Endothelial cell of umbilical vein (primary cell): ENCODE results near the gene CLDN9. TPM values are rescaled to one million over a fixed set of nuclear protein-coding genes. Genes with fewer than 3 reads are reported as not detected.

Experiments used
- BruUV-seq: library from RNA; stranded (reverse); fragments of 400-500 nt; replicated peaks from 2 replicates; lab custom pipeline; 2021; lab: Mats Ljungman, UMichigan
- CTCF ChIA-PET: fragments of 300-600, 350-600 bp; sonication (Branson Sonifier 250); formaldehyde crosslinking; loops from one replicate; lab custom pipeline; 2021; ENCODE audit warnings: antibody characterized with exemption, inconsistent platforms; lab: Charles Lee
- POLR2A ChIA-PET: fragments of 300-600, 350-600 bp; sonication (Branson Sonifier 250); formaldehyde crosslinking; loops from one replicate; lab custom pipeline; 2021; ENCODE audit warnings: antibody characterized with exemption, inconsistent platforms; lab: Charles Lee
- DNase-seq: peaks from one replicate; pipeline ENCODE4 v3.0.0-alpha.2; 2011; ENCODE audit warnings: low read depth, low spot score
- FAIRE-seq: peaks from 2 replicates; lab custom pipeline; 2011; peaks lifted over from hg19 to GRCh38; lab: Jason Lieb, UNC
- H2AFZ ChIP-seq: 2 replicates; pipeline ENCODE4 v1.6.0; 2012; ENCODE audit warnings: low read depth, low read length, control low read depth, inconsistent platforms
- H3K27ac ChIP-seq: 2 replicates; pipeline ENCODE4 v1.5.1; 2011; ENCODE audit warnings: low read depth, mild to moderate bottlenecking, control low read depth, low read length, moderate library complexity; ENCODE audit not compliant: insufficient read depth
- H3K27me3 ChIP-seq, 2 experiments: 2 replicates each; pipeline versions ENCODE4 v1.6.0 to v1.6.1; 2011; ENCODE audit warnings: low read length in 2 of 2, mixed read lengths in 1 of 2; ENCODE audit not compliant: control insufficient read depth in 2 of 2, insufficient read depth in 2 of 2
- H3K36me3 ChIP-seq, 2 experiments: 2 replicates in 1 of 2; 3 replicates in 1 of 2; pipeline ENCODE4 v1.5.1; 2011; ENCODE audit warnings: low read length in 2 of 2, mild to moderate bottlenecking in 1 of 2, moderate library complexity in 1 of 2; ENCODE audit not compliant: control insufficient read depth in 2 of 2, insufficient read depth in 2 of 2; ENCODE audit errors: extremely low read depth in 1 of 2
- H3K4me1 ChIP-seq: 3 replicates; pipeline ENCODE4 v1.5.1; 2011; ENCODE audit warnings: mild to moderate bottlenecking, low read length; ENCODE audit not compliant: control insufficient read depth, insufficient read depth; ENCODE audit errors: extremely low read depth
- H3K4me2 ChIP-seq: 2 replicates; pipeline ENCODE4 v1.6.1; 2011; ENCODE audit warnings: low read length, control low read depth, mixed read lengths; ENCODE audit not compliant: insufficient read depth
- H3K4me3 ChIP-seq, 3 experiments: fragments of 200-600 bp in 1 of 3; sonication (generic), shearing (Covaris generic) in 1 of 3; replicated peaks in 1 of 3; 2 replicates each; pipeline ENCODE4 v1.5.1; 2011 to 2016; ENCODE audit warnings: control low read depth in 3 of 3, low read length in 3 of 3, mild to moderate bottlenecking in 2 of 3, inconsistent platforms in 1 of 3, low read depth in 1 of 3, moderate library complexity in 1 of 3; ENCODE audit not compliant: insufficient read depth in 1 of 3
- H3K79me2 ChIP-seq: 2 replicates; pipeline ENCODE4 v1.6.0; 2012; ENCODE audit warnings: low read length, inconsistent platforms; ENCODE audit not compliant: control insufficient read depth, insufficient read depth
- H3K9ac ChIP-seq: replicated peaks from 2 replicates; pipeline ENCODE3; 2011; ENCODE audit warnings: low read length, control low read depth; ENCODE audit not compliant: insufficient read depth; ENCODE audit errors: extremely low read depth
- H3K9me1 ChIP-seq: replicated peaks from 3 replicates; pipeline ENCODE4 v1.6.0; 2011; ENCODE audit warnings: mild to moderate bottlenecking, low read length; ENCODE audit not compliant: control insufficient read depth, insufficient read depth; ENCODE audit errors: extremely low read depth
- H3K9me3 ChIP-seq: replicated peaks from 2 replicates; pipeline ENCODE4 v1.5.1; 2012; ENCODE audit warnings: low read length, inconsistent platforms; ENCODE audit not compliant: control insufficient read depth, insufficient read depth
- H4K20me1 ChIP-seq: replicated peaks from 2 replicates; pipeline ENCODE3; 2011; ENCODE audit warnings: mild to moderate bottlenecking, low read length; ENCODE audit not compliant: control insufficient read depth, insufficient read depth; ENCODE audit errors: extremely low read depth
- EZH2 ChIP-seq: IDR thresholded peaks from 2 replicates; pipeline ENCODE4 v1.6.1; 2012; ENCODE audit warnings: borderline replicate concordance, low read depth, mild to moderate bottlenecking, moderate library complexity, low read length, inconsistent platforms; ENCODE audit not compliant: severe bottlenecking
- FOS ChIP-seq: IDR thresholded peaks from 2 replicates; pipeline ENCODE4 v1.6.1; 2011; ENCODE audit warnings: mild to moderate bottlenecking, low read length, moderate library complexity, borderline replicate concordance; ENCODE audit not compliant: insufficient read depth
- GATA2 ChIP-seq: IDR thresholded peaks from 2 replicates; pipeline ENCODE4 v1.7.0; 2011; ENCODE audit warnings: low read depth, mild to moderate bottlenecking, moderate library complexity, mixed read lengths, low read length; ENCODE audit not compliant: insufficient read length, insufficient read depth
- JUN ChIP-seq: IDR thresholded peaks from 2 replicates; pipeline ENCODE4 v1.6.1; 2011; ENCODE audit warnings: borderline replicate concordance, low read depth; ENCODE audit not compliant: insufficient read length, insufficient read depth
- MYC ChIP-seq: IDR thresholded peaks from one replicate; pipeline ENCODE4 v1.6.1; 2011; ENCODE audit warnings: mild to moderate bottlenecking, low read depth, low read length
- POLR2A ChIP-seq: IDR thresholded peaks from 2 replicates; pipeline ENCODE4 v1.6.1; 2012; ENCODE audit warnings: low read depth, mild to moderate bottlenecking, control low read depth, low read length
- POLR2AphosphoS5 ChIP-seq: IDR thresholded peaks from 2 replicates; pipeline ENCODE4 v1.6.1; 2012; ENCODE audit warnings: low read depth, mild to moderate bottlenecking, control low read depth, low read length, moderate library complexity; ENCODE audit not compliant: insufficient read depth
- dilution Hi-C: fragments of 300-500 bp; cut with MboI; formaldehyde crosslinking; loops from one replicate; pipeline ENCODE4 v1.15.0; 2019; ENCODE audit warnings: low sequenced_read_pairs; ENCODE audit not compliant: extremely low pct_ligation_motif_present
- intact Hi-C: fragments of 100-400 bp; cut with micrococcal nuclease; formaldehyde crosslinking; loops from one replicate; pipeline ENCODE4 v1.10.0; 2022
- polyA plus RNA-seq, 4 experiments: library from polyadenylated mRNA; depleted of rRNA in 3 of 4; stranded (reverse) in 3 of 4; unstranded in 1 of 4; fragments of >200 nt; gene quantifications; 2 replicates each; pipeline versions ENCODE4 v1.2.1 to v1.2.3, GENCODE V29; 2011 to 2012; ENCODE audit warnings: missing spikeins in 1 of 4
- total RNA-seq: library from RNA; stranded (reverse); gene quantifications from 2 replicates; pipeline ENCODE4 v1.2.3, GENCODE V29; 2021
- TF ChIP-seq, protein P1 (sequence below): IDR thresholded peaks from 2 replicates; pipeline ENCODE4 v1.6.1; 2011; ENCODE audit not compliant: insufficient read depth, insufficient read length
- TF ChIP-seq, protein P2 (sequence below), 2 donors: IDR thresholded peaks; 1 replicate in 1 of 2; 2 replicates in 1 of 2; pipeline ENCODE4 v1.5.1; 2011; ENCODE audit warnings: low read length in 2 of 2, mild to moderate bottlenecking in 2 of 2, moderate library complexity in 2 of 2, control low read depth in 1 of 2, inconsistent platforms in 1 of 2, low read depth in 1 of 2; ENCODE audit not compliant: insufficient read depth in 1 of 2; ENCODE audit errors: extremely low read depth in 1 of 2

CLDN9 gene
- total and polyA plus RNA-seq, 2 donors (not counting 3 experiments of a cell fraction or from before 2014, with no cell fraction given), result 0.06 TPM; not detected in 1

DNA sequence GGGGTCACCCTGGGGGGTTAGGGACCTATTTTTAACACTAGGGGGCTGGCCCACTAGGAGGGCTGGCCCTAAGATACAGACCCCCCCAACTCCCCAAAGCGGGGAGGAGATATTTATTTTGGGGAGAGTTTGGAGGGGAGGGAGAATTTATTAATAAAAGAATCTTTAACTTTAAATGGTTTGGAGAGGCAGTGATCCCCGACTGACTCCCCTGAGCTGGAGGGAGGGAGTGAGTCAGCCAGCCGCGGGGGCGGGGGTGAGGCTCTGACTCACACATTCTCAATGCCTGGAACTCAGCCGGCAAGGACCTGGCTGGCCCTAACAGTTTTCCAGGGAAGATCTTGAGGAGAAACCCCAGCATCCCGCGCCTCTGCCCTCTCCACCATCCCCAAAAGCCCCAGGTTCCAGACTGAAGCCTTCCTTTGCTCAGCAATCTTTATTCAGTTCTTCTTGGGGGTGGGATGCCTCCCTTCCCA lies 9.5 kb downstream of the CLDN9 start:
- peaks cover 2% of the 10 kb centered on the region for H3K79me2 ChIP-seq
- peaks cover 0 to 9% of the 10 kb centered on the region in 2 experiments for H3K36me3 ChIP-seq
- dilution Hi-C loops, result no loop called here
- FAIRE-seq (peak; percentile 95), DNase-seq (peak; percentile 93)
- BruUV-seq, result no TSS peak
- H4K20me1 ChIP-seq, result no peaks in the 10 kb centered on the region
- H3K9me3 ChIP-seq, result no peaks in the 10 kb centered on the region
- intact Hi-C loops, result no loop called here
- H3K27ac ChIP-seq, result peak overlapping the region; percentile 98
- H3K4me2 ChIP-seq, result peak overlapping the region; percentile 83
- TF ChIP-seq GATA2 (no peak), MYC (no peak), FOS (peak; percentile 99), JUN (peak; percentile 90), POLR2AphosphoS5 (peak; percentile 82)
- ChIA-PET POLR2A (interaction anchor here (1.4 kb wide), 1 partner anchor 112 kb away, joined by 3 read pairs; the partner anchor contains the start of gene ZNF213), CTCF (interaction anchor here (1.4 to 6.1 kb wide), 4 partner anchors 8 to 107 kb away, joined by 6 to 52 read pairs (median 9); no protein-coding TSS in a partner anchor)
- H3K9me1 ChIP-seq, result no peaks in the 10 kb centered on the region
- H3K27me3 ChIP-seq, result no peaks in the 10 kb centered on the region
- peak overlapping the region; percentile 45 to 61 (median 53) for H3K4me3 ChIP-seq
- H2AFZ ChIP-seq, result no peak overlapping the region
- H3K4me1 ChIP-seq, result peaks cover 18% of the 10 kb centered on the region
- peak overlapping the region; percentile 90 for H3K9ac ChIP-seq

DNA sequence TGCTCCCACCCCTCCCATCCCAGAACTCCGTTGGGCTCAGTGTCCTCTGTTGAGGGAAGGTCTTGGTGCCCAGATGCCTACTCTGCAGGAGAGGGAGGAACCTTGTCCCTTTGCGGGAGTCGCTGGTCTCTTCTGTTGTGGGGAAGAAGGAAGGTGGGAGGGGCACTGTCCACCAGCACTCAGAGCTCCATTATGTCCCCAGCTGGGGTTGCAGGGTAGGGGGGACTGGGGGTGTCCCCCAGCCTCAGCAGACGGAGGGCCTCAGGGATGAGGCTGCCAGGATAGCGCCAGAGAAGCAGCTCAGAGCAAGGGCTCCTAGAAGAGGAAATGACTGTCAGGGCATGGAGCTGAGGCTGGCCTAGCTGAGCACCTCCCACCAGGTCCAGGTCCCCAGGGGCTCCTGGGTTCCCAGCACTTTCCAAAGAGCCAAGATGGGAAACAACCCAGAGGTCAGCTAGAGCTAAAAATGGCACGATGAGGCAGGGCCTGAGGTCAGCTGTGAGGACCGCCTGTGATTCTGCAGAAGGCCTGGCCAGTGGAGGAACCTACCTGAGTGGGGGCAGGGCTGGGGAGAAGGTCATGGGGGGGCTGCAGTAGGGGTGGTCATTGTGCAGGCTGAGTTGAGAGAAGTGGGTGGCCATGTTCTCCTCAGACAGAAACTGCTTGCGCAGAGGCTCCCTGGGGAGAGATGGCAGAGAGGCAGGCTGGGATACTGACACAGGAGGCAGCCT lies 10.1 kb downstream of the CLDN9 start:
- TF ChIP-seq MYC (no peak), FOS (no peak), POLR2A (peak; percentile 87), POLR2AphosphoS5 (peak; percentile 43), GATA2 (no peak), JUN (no peak), EZH2 (no peak)
- TF ChIP-seq, protein P1, sequence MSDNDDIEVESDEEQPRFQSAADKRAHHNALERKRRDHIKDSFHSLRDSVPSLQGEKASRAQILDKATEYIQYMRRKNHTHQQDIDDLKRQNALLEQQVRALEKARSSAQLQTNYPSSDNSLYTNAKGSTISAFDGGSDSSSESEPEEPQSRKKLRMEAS, result no peak
- TF ChIP-seq, protein P2, sequence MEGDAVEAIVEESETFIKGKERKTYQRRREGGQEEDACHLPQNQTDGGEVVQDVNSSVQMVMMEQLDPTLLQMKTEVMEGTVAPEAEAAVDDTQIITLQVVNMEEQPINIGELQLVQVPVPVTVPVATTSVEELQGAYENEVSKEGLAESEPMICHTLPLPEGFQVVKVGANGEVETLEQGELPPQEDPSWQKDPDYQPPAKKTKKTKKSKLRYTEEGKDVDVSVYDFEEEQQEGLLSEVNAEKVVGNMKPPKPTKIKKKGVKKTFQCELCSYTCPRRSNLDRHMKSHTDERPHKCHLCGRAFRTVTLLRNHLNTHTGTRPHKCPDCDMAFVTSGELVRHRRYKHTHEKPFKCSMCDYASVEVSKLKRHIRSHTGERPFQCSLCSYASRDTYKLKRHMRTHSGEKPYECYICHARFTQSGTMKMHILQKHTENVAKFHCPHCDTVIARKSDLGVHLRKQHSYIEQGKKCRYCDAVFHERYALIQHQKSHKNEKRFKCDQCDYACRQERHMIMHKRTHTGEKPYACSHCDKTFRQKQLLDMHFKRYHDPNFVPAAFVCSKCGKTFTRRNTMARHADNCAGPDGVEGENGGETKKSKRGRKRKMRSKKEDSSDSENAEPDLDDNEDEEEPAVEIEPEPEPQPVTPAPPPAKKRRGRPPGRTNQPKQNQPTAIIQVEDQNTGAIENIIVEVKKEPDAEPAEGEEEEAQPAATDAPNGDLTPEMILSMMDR (IDR thresholded peaks at IDR 0.05; ENCODE audit: extremely low read depth in 1 of 2, insufficient read depth in 1 of 2, low read depth in 1 of 2, low read length in 2 of 2), result no peak
- dilution Hi-C loops (no loop called here), intact Hi-C loops (no loop called here)
- CTCF ChIA-PET, result interaction anchor here (1.4 to 6.1 kb wide), 5 partner anchors 8 to 107 kb away, joined by 4 to 52 read pairs (median 9); no protein-coding TSS in a partner anchor
- Histone ChIP-seq H3K27me3 (no peaks in the 10 kb centered on the region), H3K79me2 (peaks cover 2% of the 10 kb centered on the region), H3K4me3 (peak overlapping the region in 2 of 3 experiments; percentile 53 to 61), H3K27ac (peak overlapping the region; percentile 98), H2AFZ (no peak overlapping the region), H3K36me3 (peaks cover 0 to 9% of the 10 kb centered on the region in 2 experiments), H3K4me2 (peak overlapping the region; percentile 83), H3K9me3 (no peaks in the 10 kb centered on the region), H3K9me1 (no peaks in the 10 kb centered on the region), H4K20me1 (no peaks in the 10 kb centered on the region), H3K4me1 (peaks cover 18% of the 10 kb centered on the region), H3K9ac (peak overlapping the region; percentile 90)
- BruUV-seq, result no TSS peak
- peak; percentile 16 for DNase-seq
- POLR2A ChIA-PET, result no interaction called here
- FAIRE-seq, result peak; percentile 78
